NCI-H1694 treated with DMSO at 0.1 percent for 48 hours (cell line): Measurements from ENCODE around the gene MTTP.

Experiments used
- DNase-seq: peaks from one replicate; lab custom pipeline; 2025; lab: John Stamatoyannopoulos, UW

MTTP gene

GRCh38 chr4:99670409-99671073 is 95.9 kb downstream of the MTTP start:
- DNase-seq, result no peak
